T-helper 2 cell treated with Interferon-gamma antibody and Interleukin-4, amounts not matched to agents 100 ng/mL and 5 ng/mL, for 36 hours (primary cell): ENCODE data around the gene HHIPL2. TPM values are rescaled to one million over a fixed set of nuclear protein-coding genes. Genes with fewer than 3 reads are reported as not detected.

Experiments
- total RNA-seq: library from RNA; stranded (reverse); gene quantifications from 2 replicates; pipeline ENCODE4 v1.2.3, GENCODE V29; 2022

The HHIPL2 gene
- total RNA-seq, 1 donor from 2014 or later, result not detected

Other genes with a start within 250 kb of the HHIPL2 start
- 10.6 and 10.8 TPM in 2 replicates for gene TAF1A, start 41.8 kb upstream of the HHIPL2 start, total RNA-seq
- gene MIA3, start 70.0 kb upstream of the HHIPL2 start, total RNA-seq, result 51.6 and 52.6 TPM in 2 replicates
- 66.1 and 66.7 TPM in 2 replicates for gene AIDA, start 164.4 kb upstream of the HHIPL2 start, total RNA-seq
- gene BROX, start 164.5 kb upstream of the HHIPL2 start, total RNA-seq, result 50.6 and 52.7 TPM in 2 replicates
- gene FAM177B, start 189.1 kb upstream of the HHIPL2 start, total RNA-seq, result not detected in 2 replicates